Hindlimb muscle (tissue), 1 donor: ENCODE measurements around the gene CRYGN. TPM values are rescaled to one million over a fixed set of nuclear protein-coding genes. Genes with fewer than 3 reads are reported as not detected.

ENCODE experiments used
- DNase-seq: peaks from one replicate; pipeline ENCODE4 v3.0.0-alpha.2; 2013
- polyA plus RNA-seq: library from polyadenylated mRNA; unstranded; fragments of 120-200 nt; gene quantifications from one replicate; pipeline ENCODE4 v1.2.1, GENCODE V29; 2013; ENCODE audit not compliant: insufficient read length

The CRYGN gene
- polyA plus RNA-seq, 1 donor: 0.22 TPM

DNA sequence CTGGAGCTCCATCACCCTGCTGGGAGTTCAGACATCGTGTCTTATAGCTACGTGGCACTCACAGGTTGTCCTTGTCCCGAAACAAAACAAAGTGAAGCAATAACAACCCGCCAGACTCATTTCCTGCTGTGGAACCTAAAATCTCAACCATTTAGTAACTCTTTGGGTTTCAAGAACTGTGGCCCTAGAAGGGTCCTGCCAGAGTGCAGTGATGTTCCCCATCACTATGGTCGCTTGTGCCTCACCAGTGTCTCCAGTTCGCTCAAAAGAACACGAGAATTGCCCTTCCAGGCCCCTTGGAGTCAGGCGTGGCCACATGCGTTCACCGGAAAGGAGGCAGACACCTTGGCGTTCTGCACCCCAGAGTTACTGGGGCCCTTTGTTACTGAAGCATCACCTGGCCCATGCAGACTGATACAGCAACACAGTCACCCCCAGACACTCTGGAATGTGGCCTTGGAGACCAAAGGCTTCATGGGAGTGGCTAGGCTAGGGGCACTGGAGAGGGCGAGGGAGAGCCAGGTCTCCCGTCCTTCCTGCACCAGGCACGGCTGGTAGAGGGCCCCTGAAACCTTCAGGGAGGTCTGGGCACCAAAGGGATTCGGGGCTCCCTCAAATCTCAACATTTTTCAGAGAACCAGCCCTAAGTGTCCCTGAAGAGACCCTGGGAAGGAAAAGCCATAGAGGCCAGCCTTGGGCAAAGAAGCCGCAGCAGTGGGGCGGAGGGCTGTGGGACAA, 908 bp downstream of the CRYGN start:
- no peak for DNase-seq

DNA sequence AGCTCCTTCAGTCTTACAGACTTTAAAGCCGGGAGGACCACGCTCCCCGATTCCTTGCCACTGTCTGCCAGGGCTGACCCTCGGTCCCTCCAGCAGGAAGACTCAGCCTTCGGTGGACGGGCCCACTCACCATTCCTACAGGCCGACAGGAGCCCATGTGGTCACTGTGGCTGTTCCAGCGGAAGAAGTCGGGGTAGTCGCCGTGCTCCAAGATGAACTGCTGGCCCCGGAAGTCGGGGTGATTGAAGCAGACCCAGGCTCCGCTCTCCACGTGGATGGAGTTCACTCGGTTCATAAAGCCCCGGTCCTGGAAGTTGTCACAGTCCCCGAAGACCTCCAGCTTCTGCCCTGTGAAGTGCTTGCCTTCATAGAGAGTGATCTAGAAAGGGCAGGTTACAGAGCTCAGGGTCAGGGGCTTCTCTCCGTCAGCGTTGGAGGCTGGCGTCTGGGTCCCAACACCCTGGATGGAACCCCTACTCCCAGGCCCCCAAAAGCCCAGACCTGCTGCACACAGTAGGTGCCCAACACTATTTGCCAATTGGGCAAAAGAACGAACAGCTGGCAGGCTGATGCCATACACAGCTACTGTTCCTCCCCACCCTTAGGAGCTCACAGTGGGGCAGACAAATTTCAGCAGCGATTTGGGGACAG, 1.9 kb downstream of the CRYGN start:
- DNase-seq: no peak

DNA sequence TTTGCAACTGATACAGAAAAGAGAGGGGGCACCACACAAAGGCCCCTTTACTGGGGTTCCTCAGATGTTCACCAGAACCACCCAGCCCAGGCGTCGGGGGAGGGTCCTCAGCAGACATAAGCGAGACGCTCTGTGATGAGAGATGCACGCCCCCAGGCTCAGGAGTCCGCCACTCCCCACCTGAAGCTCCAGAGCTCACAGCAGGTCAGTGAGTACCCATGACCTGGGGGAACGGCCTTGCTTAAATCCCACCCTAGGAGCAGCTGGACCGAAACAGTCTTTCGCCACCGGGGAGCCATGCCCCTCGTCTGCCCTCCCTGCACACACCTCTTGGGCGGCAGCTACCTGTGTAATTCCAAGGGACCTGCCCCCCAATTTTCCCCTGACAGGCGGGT, 2.8 kb downstream of the CRYGN start:
- no peak for DNase-seq

DNA sequence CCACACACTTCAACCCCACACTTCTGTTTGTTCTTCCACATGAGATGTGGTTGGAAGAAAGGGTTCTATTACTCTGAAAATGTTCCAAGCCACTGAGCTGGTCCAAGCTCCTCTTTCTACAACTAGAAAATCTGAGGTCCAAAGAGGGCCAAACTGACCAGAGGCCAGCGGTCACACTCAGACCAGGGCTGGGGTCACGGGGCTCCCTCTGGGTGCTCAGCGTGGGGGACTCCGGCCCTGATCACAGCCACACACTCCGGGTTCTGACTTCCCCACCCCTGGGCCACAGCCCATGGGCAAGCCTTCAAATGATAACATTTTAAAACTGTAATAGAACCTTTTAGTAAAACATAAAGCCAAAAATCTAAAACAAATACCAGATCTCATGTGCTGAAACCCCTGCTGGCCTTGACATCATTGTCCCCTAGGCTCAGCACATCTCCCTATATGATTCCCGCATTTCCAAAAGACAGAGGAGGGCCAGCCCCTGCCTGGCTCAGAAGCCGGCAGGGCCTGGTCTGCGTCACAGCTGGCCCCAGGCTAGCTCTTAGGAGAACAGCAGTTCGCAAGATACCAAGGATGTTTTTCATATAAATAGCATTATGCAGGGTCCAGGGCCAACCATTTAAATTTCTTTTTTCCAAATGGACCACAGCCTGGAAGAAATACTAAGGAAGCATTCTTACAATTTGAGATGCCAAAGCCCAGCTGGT, 3.3 kb downstream of the CRYGN start:
- DNase-seq: peak; percentile 67

GRCh38 chr7:151435971-151436370, 4.0 kb downstream of the CRYGN start:
- DNase-seq: no peak

DNA sequence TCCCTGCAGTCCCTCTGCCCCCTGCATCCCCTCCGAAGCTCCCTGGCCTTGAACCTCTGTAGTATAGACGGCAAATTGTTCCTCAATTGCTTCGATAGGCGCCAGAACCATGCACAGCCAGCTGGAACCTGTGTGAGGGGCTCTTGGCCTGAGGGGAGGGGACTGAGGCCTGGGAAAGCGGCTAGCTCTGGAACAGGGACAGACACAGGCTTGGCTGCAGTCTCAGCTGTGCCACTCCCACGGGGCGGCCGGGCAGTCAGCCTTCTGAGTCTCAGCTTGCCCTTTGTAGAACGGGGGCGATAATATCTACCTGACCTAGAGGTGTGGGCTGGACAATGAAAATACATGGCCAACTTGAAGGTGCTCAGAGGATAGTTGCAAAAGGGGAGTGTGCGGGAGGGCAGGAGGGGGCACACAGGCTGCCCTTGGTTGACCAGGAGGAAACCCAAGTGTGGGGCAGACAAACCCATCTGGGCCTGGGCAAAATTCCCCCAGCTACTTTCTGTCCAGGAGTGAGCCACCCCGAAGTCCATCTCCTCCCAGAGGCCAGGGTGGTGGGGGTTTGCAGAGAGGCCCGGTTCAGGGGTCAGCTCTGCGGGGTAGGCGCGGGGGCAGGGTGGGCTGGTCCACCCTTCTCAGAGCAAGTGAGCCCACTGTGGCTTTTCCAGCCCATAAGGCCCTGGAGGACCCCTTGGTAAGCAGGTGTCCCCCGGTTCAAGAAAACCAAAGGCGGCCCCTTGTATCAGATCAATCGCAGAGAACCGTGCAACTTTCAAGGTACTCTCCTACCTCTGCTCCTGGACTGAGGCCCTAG, 4.6 kb downstream of the CRYGN start:
- no peak for DNase-seq

DNA sequence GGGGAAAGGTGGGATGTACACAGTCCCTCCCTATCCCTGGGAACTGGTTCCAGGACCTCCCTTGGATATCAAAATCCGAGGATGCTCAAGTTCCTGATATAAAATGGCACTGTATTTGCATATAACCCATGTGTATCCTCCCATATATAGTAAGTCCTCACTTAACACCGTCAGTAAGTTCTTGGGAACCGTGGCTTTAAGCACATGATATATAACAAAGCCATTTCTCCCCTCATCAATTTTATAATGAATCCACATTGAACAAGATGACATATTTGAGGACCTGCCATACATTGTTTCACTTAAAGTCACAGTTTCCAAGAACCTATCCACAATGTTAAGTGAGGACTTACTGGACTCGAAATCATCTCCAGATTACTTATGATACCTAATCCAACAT, 5.4 kb downstream of the CRYGN start:
- DNase-seq: no peak

GRCh38 chr7:151433721-151434400, 6.1 kb downstream of the CRYGN start:
- DNase-seq: no peak

DNA sequence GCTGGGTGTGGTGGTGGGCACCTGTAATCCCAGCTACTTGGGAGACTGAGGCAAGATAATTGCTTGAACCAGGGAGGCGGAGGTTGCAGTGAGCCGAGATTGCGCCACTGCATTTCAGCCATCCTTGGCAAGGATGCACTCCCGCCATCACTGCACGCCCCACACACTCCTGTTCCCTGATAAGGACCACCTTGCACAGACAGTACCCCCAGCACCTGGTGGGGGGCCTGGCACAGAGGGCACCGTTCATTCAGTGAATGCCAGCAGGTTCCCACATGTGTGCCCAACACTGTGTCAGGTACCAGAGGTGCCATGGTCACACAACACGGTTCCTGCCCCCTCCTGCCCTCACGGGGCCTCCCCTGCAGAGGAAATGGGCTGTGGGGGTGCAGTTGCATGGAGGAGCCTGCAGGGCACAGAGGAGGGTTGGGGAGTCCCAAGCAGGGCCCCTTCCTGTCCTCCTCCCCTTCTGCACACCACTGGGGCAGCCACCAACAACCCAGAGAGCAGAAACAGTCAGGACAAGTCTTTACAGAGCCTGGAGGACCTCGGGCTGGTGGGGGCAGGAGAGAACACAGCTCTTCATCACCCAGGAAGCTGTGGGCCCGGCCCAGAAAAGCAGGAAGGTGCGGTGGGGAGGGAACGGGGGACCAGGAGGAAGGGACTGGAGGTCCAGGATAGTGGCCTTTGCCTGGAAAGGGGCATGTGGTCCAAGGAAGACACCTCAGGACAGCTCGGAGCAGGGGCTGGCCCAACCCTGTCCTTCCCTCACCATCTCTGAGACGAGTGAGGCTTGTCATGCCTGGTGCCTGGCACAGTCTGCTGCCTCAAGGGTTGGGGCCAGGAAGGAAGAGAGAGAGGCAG, 7.1 kb downstream of the CRYGN start:
- DNase-seq: no peak

DNA sequence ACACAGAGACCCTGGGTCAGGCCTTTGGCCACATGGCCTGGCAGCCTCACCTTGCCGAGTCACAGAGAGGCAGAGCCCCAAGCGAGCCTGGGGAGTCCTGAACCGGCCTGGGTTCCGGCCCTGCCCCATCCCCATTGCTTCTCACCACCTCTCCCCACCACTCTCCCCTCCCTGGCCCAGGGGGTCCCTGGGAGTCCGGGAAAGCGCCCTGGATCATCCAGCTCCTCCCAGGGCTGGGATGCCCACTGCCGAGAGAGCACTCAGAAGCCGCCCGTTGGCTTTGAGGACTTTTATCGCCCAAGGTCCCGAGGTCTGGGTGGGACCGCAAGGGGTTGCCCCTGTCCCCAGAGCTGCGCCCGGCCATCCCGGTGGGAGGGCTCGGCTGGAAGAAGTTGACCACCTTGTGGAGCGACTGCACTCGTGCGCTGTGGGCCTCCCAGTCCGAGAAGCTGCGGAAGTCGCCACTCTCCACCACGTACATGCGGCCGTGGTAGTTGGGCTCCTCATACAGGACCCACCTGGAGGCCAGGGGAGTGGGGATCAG, 8.1 kb downstream of the CRYGN start:
- DNase-seq: no peak

GRCh38 chr7:151431281-151431767, 8.6 kb downstream of the CRYGN start:
- DNase-seq: no peak

- no peak for DNase-seq
Observed at GRCh38 chr7:151430391-151431205, 9.3 kb downstream of the CRYGN start.

DNA sequence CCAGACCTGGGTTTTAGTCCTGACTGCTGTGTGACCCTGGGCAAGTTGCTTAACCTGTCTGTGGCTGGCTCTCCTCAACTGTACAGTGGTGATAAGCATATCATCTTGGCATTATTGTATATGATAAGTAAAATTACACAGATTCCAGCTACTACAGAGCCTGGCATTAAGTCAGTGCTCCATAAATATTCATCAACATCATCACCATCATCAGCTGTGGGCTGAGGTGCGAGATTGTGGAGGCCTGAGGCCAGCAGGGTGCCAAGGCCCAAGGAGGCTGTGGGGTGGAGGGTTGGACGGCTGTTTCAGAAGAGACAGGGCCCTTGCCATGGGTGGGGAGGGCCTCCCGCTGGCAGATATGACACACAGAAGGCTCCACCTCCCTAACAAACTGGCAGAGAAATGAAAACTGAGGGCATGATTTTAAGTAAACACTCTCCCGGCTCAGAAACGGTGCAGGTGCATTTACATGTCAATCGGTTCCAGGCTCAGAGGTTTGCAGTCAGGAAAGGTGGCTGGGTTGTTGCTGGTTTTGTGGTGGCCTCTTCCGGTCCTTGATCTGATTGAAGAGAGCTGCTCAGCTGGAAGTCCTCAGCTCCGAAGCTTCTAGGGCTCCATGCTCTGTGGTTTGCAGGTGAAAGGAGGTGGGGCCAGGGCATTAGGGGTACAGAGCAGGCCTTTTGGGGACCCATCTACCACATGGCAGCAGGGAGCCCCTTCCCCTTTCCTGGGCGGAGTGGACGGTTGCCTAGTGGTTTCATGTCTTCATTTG, 10.2 kb downstream of the CRYGN start:
- DNase-seq: no peak

- DNase-seq: no peak
Observed at GRCh38 chr7:151429237-151429559, 10.7 kb downstream of the CRYGN start.

DNA sequence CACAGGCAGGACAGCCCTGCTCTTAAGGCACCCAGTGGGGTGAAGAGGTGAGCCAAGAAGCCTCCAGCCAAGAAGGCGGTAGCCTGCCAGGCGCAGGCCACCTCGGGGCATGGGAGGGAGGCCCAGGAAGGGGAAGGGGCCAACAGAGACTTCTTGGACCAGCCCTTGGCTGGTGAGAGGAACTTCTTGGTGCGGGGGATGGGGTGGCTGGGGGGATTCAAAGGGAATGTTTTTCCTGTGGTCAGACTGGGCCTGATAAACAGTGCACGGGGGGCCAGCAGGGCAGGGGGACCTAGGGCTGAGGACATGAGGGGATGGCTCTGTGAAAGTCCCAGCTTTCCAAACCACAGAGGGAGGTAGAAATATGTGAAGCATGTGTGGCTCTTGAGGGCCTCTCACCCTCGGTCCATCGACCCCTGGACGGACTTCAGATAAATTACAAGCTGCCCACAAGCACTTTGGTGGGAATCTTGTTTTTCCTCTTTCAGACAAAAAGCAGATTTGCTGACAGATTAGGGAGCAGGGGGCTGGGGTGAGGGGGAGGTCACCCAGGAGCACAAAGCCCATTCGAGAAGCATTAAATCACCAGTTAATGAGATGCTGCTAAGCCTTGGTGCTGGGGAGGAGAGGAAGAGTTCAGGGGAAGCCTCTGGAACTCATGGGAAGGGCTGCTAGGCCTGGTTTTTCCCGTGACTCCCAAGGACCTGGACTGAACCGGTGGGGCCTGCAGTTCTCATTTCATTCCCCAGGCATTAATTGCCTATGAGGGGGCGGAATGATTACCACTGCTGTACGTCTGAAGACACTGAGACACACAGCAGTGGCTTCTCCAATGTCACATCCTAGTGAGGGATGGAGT, 11.3 kb downstream of the CRYGN start:
- no peak for DNase-seq

GRCh38 chr7:151427705-151428377, 12.1 kb downstream of the CRYGN start:
- DNase-seq: no peak

DNA sequence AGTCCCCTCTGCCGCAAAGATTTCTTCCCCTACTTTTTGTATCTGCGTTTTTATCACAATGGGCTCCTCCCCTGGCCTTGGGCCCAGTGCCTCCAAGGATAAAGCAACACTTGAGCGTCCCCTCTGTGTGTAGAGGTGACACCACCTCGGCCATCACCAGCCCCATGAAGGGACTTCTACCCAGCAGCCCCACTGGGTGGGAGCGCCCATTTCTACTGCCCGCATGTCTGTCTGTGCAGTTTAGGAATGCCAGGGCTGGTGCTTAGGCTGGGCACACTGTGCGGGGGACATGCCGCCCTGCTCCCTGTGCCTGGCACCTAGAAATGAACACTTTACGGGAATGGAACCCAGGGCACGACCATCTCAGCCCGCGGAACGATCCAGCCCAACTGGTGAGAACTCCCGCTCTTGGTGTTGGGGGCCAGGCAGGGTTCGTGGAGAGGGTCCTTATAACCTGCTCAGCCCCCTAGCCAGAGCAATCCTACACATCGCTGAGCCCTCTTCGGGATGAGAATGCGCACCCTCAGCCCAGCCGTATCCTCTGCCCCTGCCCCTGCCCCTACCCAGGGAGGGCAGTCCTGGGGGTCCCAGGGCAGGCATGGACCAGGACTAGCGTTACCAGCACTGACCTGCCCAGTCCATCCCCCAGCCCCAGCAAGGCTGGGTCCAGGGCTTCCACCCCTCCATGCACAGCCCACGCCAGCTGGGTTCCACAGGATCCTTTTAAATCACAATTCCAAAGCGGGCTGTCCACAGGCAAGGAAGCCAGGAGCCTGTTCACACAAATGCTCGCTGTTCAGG, 12.8 kb downstream of the CRYGN start:
- no peak for DNase-seq
